ENCODE results near the gene SERPINB3.

Gene SERPINB3

GRCh38 chr18:63624863-63625262, 36.8 kb downstream of the SERPINB3 start:
- H3K9ac ChIP-seq (ENCODE audit: low read length) = no peak overlapping the region
- no peak overlapping the region for H4K5ac ChIP-seq (ENCODE audit: low read length)
- no peak overlapping the region for H2BK15ac ChIP-seq (replicated peaks; ENCODE audit: low read depth)
- H3K4me1 ChIP-seq (ENCODE audit: control insufficient read depth, low read depth, low read length) = no peaks in the 10 kb centered on the region
- no CpG with 5 or more reads among the region's 3 CpGs for WGBS (ENCODE audit: extremely low coverage, insufficient coverage, low lambda C conversion rate)
- H3K18ac ChIP-seq (ENCODE audit: low read length) = no peak overlapping the region
- DNase-seq = no peak
- no peaks in the 10 kb centered on the region for H3K27me3 ChIP-seq (ENCODE audit: insufficient read depth, low read length, poor library complexity)
- H3K27ac ChIP-seq (ENCODE audit: low read depth, low read length) = no peak overlapping the region
- no peak overlapping the region for H2BK5ac ChIP-seq (ENCODE audit: low read length)
- no peaks in the 10 kb centered on the region for H3K36me3 ChIP-seq (ENCODE audit: control insufficient read depth, insufficient read depth, low read length)
- no peaks in the 10 kb centered on the region for H3K79me2 ChIP-seq (ENCODE audit: control insufficient read depth, insufficient read depth, low read length)
- H3K23ac ChIP-seq (ENCODE audit: low read length) = no peak overlapping the region
- H3K79me1 ChIP-seq (ENCODE audit: low read length) = no peaks in the 10 kb centered on the region
- no peak overlapping the region for H2BK120ac ChIP-seq (ENCODE audit: low read depth, low read length)
- H3K56ac ChIP-seq (ENCODE audit: low read length) = no peak overlapping the region
- H2AK5ac ChIP-seq (ENCODE audit: low read length) = no peak overlapping the region
- no peak overlapping the region for H3K4ac ChIP-seq (ENCODE audit: low read depth, low read length)
- H4K8ac ChIP-seq (ENCODE audit: low read depth, low read length) = no peak overlapping the region
- H3K4me3 ChIP-seq (ENCODE audit: low read length) = no peak overlapping the region
- no peak overlapping the region for H3K4me2 ChIP-seq (ENCODE audit: low read length)

GRCh38 chr18:63619661-63620060, 42.0 kb downstream of the SERPINB3 start:
- Histone ChIP-seq H3K23ac (ENCODE audit: low read length) (no peak overlapping the region), H3K79me2 (ENCODE audit: control insufficient read depth, insufficient read depth, low read length) (no peaks in the 10 kb centered on the region), H4K8ac (ENCODE audit: low read depth, low read length) (no peak overlapping the region), H3K27ac (ENCODE audit: low read depth, low read length) (no peak overlapping the region), H3K4me3 (ENCODE audit: low read length) (no peak overlapping the region), H2BK120ac (ENCODE audit: low read depth, low read length) (no peak overlapping the region), H3K4me2 (ENCODE audit: low read length) (no peak overlapping the region), H3K36me3 (ENCODE audit: control insufficient read depth, insufficient read depth, low read length) (no peaks in the 10 kb centered on the region), H2AK5ac (ENCODE audit: low read length) (no peak overlapping the region), H4K5ac (ENCODE audit: low read length) (no peak overlapping the region), H3K4ac (ENCODE audit: low read depth, low read length) (no peak overlapping the region), H3K79me1 (ENCODE audit: low read length) (no peaks in the 10 kb centered on the region), H3K27me3 (ENCODE audit: insufficient read depth, low read length, poor library complexity) (no peaks in the 10 kb centered on the region), H2BK5ac (ENCODE audit: low read length) (no peak overlapping the region), H3K9ac (ENCODE audit: low read length) (no peak overlapping the region), H3K18ac (ENCODE audit: low read length) (no peak overlapping the region), H3K56ac (ENCODE audit: low read length) (no peak overlapping the region), H3K4me1 (ENCODE audit: control insufficient read depth, low read depth, low read length) (no peaks in the 10 kb centered on the region), H2BK15ac (replicated peaks; ENCODE audit: low read depth) (no peak overlapping the region)
- no peak for DNase-seq
- no CpG with 5 or more reads among the region's 3 CpGs for WGBS (ENCODE audit: extremely low coverage, insufficient coverage, low lambda C conversion rate)

- Histone ChIP-seq H4K8ac (ENCODE audit: low read depth, low read length) (no peak overlapping the region), H3K27ac (ENCODE audit: low read depth, low read length) (no peak overlapping the region), H3K18ac (ENCODE audit: low read length) (no peak overlapping the region), H2BK5ac (ENCODE audit: low read length) (no peak overlapping the region), H3K23ac (ENCODE audit: low read length) (no peak overlapping the region), H3K27me3 (ENCODE audit: insufficient read depth, low read length, poor library complexity) (no peaks in the 10 kb centered on the region), H3K79me1 (ENCODE audit: low read length) (no peaks in the 10 kb centered on the region), H3K4me3 (ENCODE audit: low read length) (no peak overlapping the region), H2BK15ac (replicated peaks; ENCODE audit: low read depth) (no peak overlapping the region), H3K4ac (ENCODE audit: low read depth, low read length) (no peak overlapping the region), H2BK120ac (ENCODE audit: low read depth, low read length) (no peak overlapping the region), H3K9ac (ENCODE audit: low read length) (no peak overlapping the region), H2AK5ac (ENCODE audit: low read length) (no peak overlapping the region), H4K5ac (ENCODE audit: low read length) (no peak overlapping the region), H3K4me2 (ENCODE audit: low read length) (no peak overlapping the region), H3K4me1 (ENCODE audit: control insufficient read depth, low read depth, low read length) (no peaks in the 10 kb centered on the region), H3K36me3 (ENCODE audit: control insufficient read depth, insufficient read depth, low read length) (no peaks in the 10 kb centered on the region), H3K56ac (ENCODE audit: low read length) (no peak overlapping the region), H3K79me2 (ENCODE audit: control insufficient read depth, insufficient read depth, low read length) (no peaks in the 10 kb centered on the region)
- DNase-seq = no peak
- WGBS (ENCODE audit: extremely low coverage, insufficient coverage, low lambda C conversion rate) = 100% methylated on average over 1 of the region's 2 CpGs
Observed at GRCh38 chr18:63617915-63618234, 43.8 kb downstream of the SERPINB3 start.

GRCh38 chr18:63617049-63617914, 44.4 kb downstream of the SERPINB3 start:
- H3K4me1 ChIP-seq (ENCODE audit: control insufficient read depth, low read depth, low read length) = no peaks in the 10 kb centered on the region
- H3K4ac ChIP-seq (ENCODE audit: low read depth, low read length) = no peak overlapping the region
- no peak overlapping the region for H3K4me2 ChIP-seq (ENCODE audit: low read length)
- no peak overlapping the region for H2BK5ac ChIP-seq (ENCODE audit: low read length)
- no peak overlapping the region for H3K27ac ChIP-seq (ENCODE audit: low read depth, low read length)
- H3K79me1 ChIP-seq (ENCODE audit: low read length) = no peaks in the 10 kb centered on the region
- no peak overlapping the region for H2BK15ac ChIP-seq (replicated peaks; ENCODE audit: low read depth)
- no peak overlapping the region for H3K4me3 ChIP-seq (ENCODE audit: low read length)
- H3K56ac ChIP-seq (ENCODE audit: low read length) = no peak overlapping the region
- H3K36me3 ChIP-seq (ENCODE audit: control insufficient read depth, insufficient read depth, low read length) = no peaks in the 10 kb centered on the region
- H3K27me3 ChIP-seq (ENCODE audit: insufficient read depth, low read length, poor library complexity) = no peaks in the 10 kb centered on the region
- DNase-seq = peak; percentile 26
- WGBS (ENCODE audit: extremely low coverage, insufficient coverage, low lambda C conversion rate) = no CpG with 5 or more reads among the region's 3 CpGs
- no peak overlapping the region for H4K8ac ChIP-seq (ENCODE audit: low read depth, low read length)
- H3K79me2 ChIP-seq (ENCODE audit: control insufficient read depth, insufficient read depth, low read length) = no peaks in the 10 kb centered on the region
- no peak overlapping the region for H3K23ac ChIP-seq (ENCODE audit: low read length)
- no peak overlapping the region for H2BK120ac ChIP-seq (ENCODE audit: low read depth, low read length)
- H3K18ac ChIP-seq (ENCODE audit: low read length) = no peak overlapping the region
- no peak overlapping the region for H3K9ac ChIP-seq (ENCODE audit: low read length)
- H2AK5ac ChIP-seq (ENCODE audit: low read length) = no peak overlapping the region
- H4K5ac ChIP-seq (ENCODE audit: low read length) = no peak overlapping the region

GRCh38 chr18:63613420-63613819, 48.3 kb downstream of the SERPINB3 start:
- H4K8ac ChIP-seq (ENCODE audit: low read depth, low read length) = no peak overlapping the region
- H2BK15ac ChIP-seq (replicated peaks; ENCODE audit: low read depth) = no peak overlapping the region
- H3K4me2 ChIP-seq (ENCODE audit: low read length) = no peak overlapping the region
- H3K79me2 ChIP-seq (ENCODE audit: control insufficient read depth, insufficient read depth, low read length) = no peaks in the 10 kb centered on the region
- no peak overlapping the region for H3K56ac ChIP-seq (ENCODE audit: low read length)
- H3K36me3 ChIP-seq (ENCODE audit: control insufficient read depth, insufficient read depth, low read length) = no peaks in the 10 kb centered on the region
- H3K79me1 ChIP-seq (ENCODE audit: low read length) = no peaks in the 10 kb centered on the region
- no peak overlapping the region for H2BK120ac ChIP-seq (ENCODE audit: low read depth, low read length)
- H3K23ac ChIP-seq (ENCODE audit: low read length) = no peak overlapping the region
- H3K27ac ChIP-seq (ENCODE audit: low read depth, low read length) = no peak overlapping the region
- no peak overlapping the region for H3K18ac ChIP-seq (ENCODE audit: low read length)
- peak; percentile 12 for DNase-seq
- H4K5ac ChIP-seq (ENCODE audit: low read length) = no peak overlapping the region
- H3K27me3 ChIP-seq (ENCODE audit: insufficient read depth, low read length, poor library complexity) = no peaks in the 10 kb centered on the region
- WGBS (ENCODE audit: extremely low coverage, insufficient coverage, low lambda C conversion rate) = no CpG with 5 or more reads among the region's 4 CpGs
- H3K9ac ChIP-seq (ENCODE audit: low read length) = no peak overlapping the region
- no peak overlapping the region for H2AK5ac ChIP-seq (ENCODE audit: low read length)
- no peak overlapping the region for H2BK5ac ChIP-seq (ENCODE audit: low read length)
- H3K4ac ChIP-seq (ENCODE audit: low read depth, low read length) = no peak overlapping the region
- no peak overlapping the region for H3K4me3 ChIP-seq (ENCODE audit: low read length)
- no peaks in the 10 kb centered on the region for H3K4me1 ChIP-seq (ENCODE audit: control insufficient read depth, low read depth, low read length)

GRCh38 chr18:63606526-63606925, 55.2 kb downstream of the SERPINB3 start:
- no CpG with 5 or more reads among the region's 3 CpGs for WGBS (ENCODE audit: extremely low coverage, insufficient coverage, low lambda C conversion rate)
- no peaks in the 10 kb centered on the region for H3K27me3 ChIP-seq (ENCODE audit: insufficient read depth, low read length, poor library complexity)

More at GRCh38 chr18:63606526-63606925, 55.2 kb downstream of the SERPINB3 start:
- no peak overlapping the region for H3K56ac ChIP-seq (ENCODE audit: low read length)
- no peak overlapping the region for H2AK5ac ChIP-seq (ENCODE audit: low read length)
- no peak overlapping the region for H3K4me3 ChIP-seq (ENCODE audit: low read length)
- no peaks in the 10 kb centered on the region for H3K79me1 ChIP-seq (ENCODE audit: low read length)
- no peak overlapping the region for H3K4me2 ChIP-seq (ENCODE audit: low read length)
- H4K8ac ChIP-seq (ENCODE audit: low read depth, low read length) = no peak overlapping the region
- H2BK15ac ChIP-seq (replicated peaks; ENCODE audit: low read depth) = no peak overlapping the region
- H3K9ac ChIP-seq (ENCODE audit: low read length) = no peak overlapping the region
- H3K4ac ChIP-seq (ENCODE audit: low read depth, low read length) = no peak overlapping the region
- DNase-seq = no peak
- H3K79me2 ChIP-seq (ENCODE audit: control insufficient read depth, insufficient read depth, low read length) = no peaks in the 10 kb centered on the region
- H3K18ac ChIP-seq (ENCODE audit: low read length) = no peak overlapping the region
- H2BK120ac ChIP-seq (ENCODE audit: low read depth, low read length) = no peak overlapping the region
- H3K4me1 ChIP-seq (ENCODE audit: control insufficient read depth, low read depth, low read length) = no peaks in the 10 kb centered on the region
- H3K27ac ChIP-seq (ENCODE audit: low read depth, low read length) = no peak overlapping the region
- H3K23ac ChIP-seq (ENCODE audit: low read length) = no peak overlapping the region
- no peak overlapping the region for H2BK5ac ChIP-seq (ENCODE audit: low read length)
- no peak overlapping the region for H4K5ac ChIP-seq (ENCODE audit: low read length)
- H3K36me3 ChIP-seq (ENCODE audit: control insufficient read depth, insufficient read depth, low read length) = no peaks in the 10 kb centered on the region
